K562 (cell line): Measurements from ENCODE around the gene GPR85. TPM values are rescaled to one million over a fixed set of nuclear protein-coding genes. Genes with fewer than 3 reads are reported as not detected.

Experiments used
- ATAC-seq: fragments of 200-7000 bp; cut with Tn5 transposase; 3 replicates; pipeline ENCODE4 v1.9.1; 2020; ENCODE audit warnings: moderate library complexity
- BruUV-seq: library from RNA; stranded (reverse); fragments of 400-500 nt; replicated peaks from 2 replicates; lab custom pipeline; 2021; lab: Mats Ljungman, UMichigan
- CTCF ChIA-PET: fragments of 300-600 bp; formaldehyde crosslinking; extraction: SDS; loops from one replicate; lab custom pipeline; 2021; ENCODE audit warnings: low intra/inter-chr PET ratio; lab: Yijun Ruan, JAX
- POLR2A ChIA-PET: fragments of 300-600, 350-650 bp; sonication (Branson Sonifier 250); formaldehyde crosslinking; extraction: SDS; loops from one replicate; lab custom pipeline; 2021; ENCODE audit warnings: antibody characterized with exemption, inconsistent platforms; lab: Yijun Ruan, JAX
- DNase-seq, 4 experiments: peaks; one replicate each; pipeline versions ENCODE4 v3.0.0 to v3.0.0-alpha.2; 2011 to 2018; ENCODE audit warnings: low spot score in 3 of 4, mixed read lengths in 3 of 4; ENCODE audit errors: extremely low read depth in 1 of 4
- FAIRE-seq: peaks from 2 replicates; lab custom pipeline; 2011; peaks lifted over from hg19 to GRCh38; lab: Jason Lieb, UNC
- H2AFZ ChIP-seq: 2 replicates; pipeline ENCODE4 v1.6.0; 2011; ENCODE audit warnings: low read depth, low read length, control low read depth, inconsistent platforms
- H3K27ac ChIP-seq: fragments of 200-600 bp; 3 replicates; pipeline ENCODE4 v1.8.0; 2011; ENCODE audit warnings: low read depth, mild to moderate bottlenecking, control low read depth, inconsistent platforms, low read length, moderate library complexity, mixed read lengths; ENCODE audit errors: extremely low read depth
- H3K27me3 ChIP-seq, 2 experiments: fragments of 300-600 bp in 1 of 2; 2 replicates in 1 of 2; 3 replicates in 1 of 2; pipeline versions ENCODE4 v1.6.0 to v1.8.0; 2011; ENCODE audit warnings: inconsistent platforms in 2 of 2, low read length in 2 of 2, mild to moderate bottlenecking in 1 of 2, mixed read lengths in 1 of 2, moderate library complexity in 1 of 2; ENCODE audit not compliant: control insufficient read depth in 2 of 2, insufficient read depth in 2 of 2
- H3K36me3 ChIP-seq: fragments of 300-600 bp; 3 replicates; pipeline ENCODE4 v1.8.0; 2011; ENCODE audit warnings: mild to moderate bottlenecking, low read length, inconsistent platforms; ENCODE audit not compliant: control insufficient read depth, insufficient read depth
- H3K4me1 ChIP-seq, 2 experiments: fragments of 200-600 bp in 1 of 2; replicated peaks in 1 of 2; 2 replicates in 1 of 2; 3 replicates in 1 of 2; pipeline versions ENCODE4 v1.5.1 to v1.8.0; 2011; ENCODE audit warnings: inconsistent platforms in 2 of 2, low read length in 2 of 2, mild to moderate bottlenecking in 1 of 2, mixed read lengths in 1 of 2, moderate library complexity in 1 of 2; ENCODE audit not compliant: control insufficient read depth in 2 of 2, insufficient read depth in 2 of 2
- H3K4me2 ChIP-seq: 2 replicates; pipeline ENCODE4 v1.6.1; 2011; ENCODE audit warnings: low read length, control low read depth, inconsistent platforms, mixed read lengths; ENCODE audit not compliant: insufficient read depth
- H3K4me3 ChIP-seq: fragments of 200-600 bp; sonication (generic), shearing (Covaris generic); 2 replicates; pipeline ENCODE4 v1.5.1; 2016; ENCODE audit warnings: control low read depth, inconsistent platforms
- H3K79me2 ChIP-seq: fragments of 200-600 bp; 3 replicates; pipeline ENCODE4 v1.8.0; 2011; ENCODE audit warnings: low read length, inconsistent platforms; ENCODE audit not compliant: control insufficient read depth, insufficient read depth
- H3K9ac ChIP-seq, 2 experiments: 2 replicates each; pipeline versions ENCODE4 v1.6.0 to v1.6.1; 2011; ENCODE audit warnings: low read depth in 2 of 2, low read length in 2 of 2, control low read depth in 1 of 2, inconsistent platforms in 1 of 2, mild to moderate bottlenecking in 1 of 2, mixed read lengths in 1 of 2; ENCODE audit not compliant: insufficient read depth in 1 of 2
- H3K9me1 ChIP-seq: one replicate; pipeline ENCODE4 v1.6.0; 2011; ENCODE audit warnings: inconsistent platforms, mild to moderate bottlenecking, low read length, moderate library complexity; ENCODE audit not compliant: control insufficient read depth, insufficient read depth
- H3K9me3 ChIP-seq: replicated peaks from 2 replicates; pipeline ENCODE4 v1.5.1; 2011; ENCODE audit warnings: low read depth, low read length, inconsistent platforms; ENCODE audit not compliant: control insufficient read depth, insufficient read depth
- H4K20me1 ChIP-seq: replicated peaks from 2 replicates; pipeline ENCODE4 v1.6.1; 2011; ENCODE audit warnings: low read length, inconsistent platforms, mixed read lengths; ENCODE audit not compliant: control insufficient read depth, insufficient read depth
- C11orf30 ChIP-seq: fragments of 450-650 bp; IDR thresholded peaks from 2 replicates; pipeline ENCODE4 v1.6.1; 2016; ENCODE audit warnings: low read depth, mild to moderate bottlenecking
- CEBPB ChIP-seq: fragments of 450-650 bp; IDR thresholded peaks from 2 replicates; pipeline ENCODE4 v1.6.1; 2016; ENCODE audit warnings: missing genetic modification characterization, missing compliant biosample characterization
- CEBPG ChIP-seq, 3 experiments: fragments of 200-800 bp in 1 of 3; sonication (Bioruptor generic) in 1 of 3; sonication (generic) in 1 of 3; formaldehyde crosslinking in 1 of 3; IDR thresholded peaks in 2 of 3; conservative IDR thresholded peaks in 1 of 3; 2 replicates each; pipeline versions ENCODE4 v1.6.1 to v1.8.0; 2016 to 2022; ENCODE audit warnings: missing compliant biosample characterization in 2 of 3, missing genetic modification characterization in 2 of 3, mild to moderate bottlenecking in 1 of 3, missing genetic modification reagents in 1 of 3
- GATAD2A ChIP-seq: fragments of 450-650 bp; IDR thresholded peaks from 2 replicates; pipeline ENCODE4 v1.6.1; 2017
- HDAC1 ChIP-seq, 2 experiments: fragments of 450-650 bp; IDR thresholded peaks; 2 replicates each; pipeline ENCODE4 v1.6.1; 2016 to 2017; ENCODE audit warnings: inconsistent platforms in 1 of 2, mild to moderate bottlenecking in 1 of 2, moderate library complexity in 1 of 2
- LARP7 ChIP-seq: fragments of 450-650 bp; IDR thresholded peaks from 2 replicates; pipeline ENCODE4 v1.6.1; 2016
- MAFF ChIP-seq: IDR thresholded peaks from 2 replicates; pipeline ENCODE4 v1.6.1; 2012; ENCODE audit warnings: low read length, improper control_type of control experiment
- MAFG ChIP-seq: fragments of 450-650 bp; conservative IDR thresholded peaks from 2 replicates; pipeline ENCODE4 v1.6.1; 2016; ENCODE audit warnings: missing genetic modification characterization, missing compliant biosample characterization
- MAFK ChIP-seq: IDR thresholded peaks from 2 replicates; pipeline ENCODE4 v1.6.1; 2011; ENCODE audit warnings: low read length, improper control_type of control experiment
- MYC ChIP-seq, 2 experiments: fragments of 250-450 bp in 1 of 2; sonication (Bioruptor Pico) in 1 of 2; IDR thresholded peaks; 2 replicates each; pipeline versions ENCODE4 v1.5.1 to v1.6.1; 2012 to 2021; ENCODE audit warnings: low read depth in 2 of 2, borderline replicate concordance in 1 of 2, improper control_type of control experiment in 1 of 2, low read length in 1 of 2, mild to moderate bottlenecking in 1 of 2, moderate library complexity in 1 of 2
- SMARCA5 ChIP-seq: fragments of 450-650 bp; IDR thresholded peaks from 2 replicates; pipeline ENCODE4 v1.6.1; 2016
- ZC3H4 ChIP-seq: sonication (generic); formaldehyde crosslinking; IDR thresholded peaks from 2 replicates; pipeline ENCODE4 v1.9.0; 2021; ENCODE audit warnings: missing genetic modification reagents, borderline replicate concordance
- ZEB2 ChIP-seq: fragments of 450-650 bp; IDR thresholded peaks from 2 replicates; pipeline ENCODE4 v1.6.1; 2016
- ZNF316 ChIP-seq: fragments of 450-650 bp; IDR thresholded peaks from 2 replicates; pipeline ENCODE4 v1.6.1; 2016
- ZNF395 ChIP-seq: fragments of 200-800 bp; sonication (Bioruptor generic); IDR thresholded peaks from 2 replicates; pipeline ENCODE4 v1.6.1; 2017; ENCODE audit warnings: missing genetic modification characterization, missing compliant biosample characterization
- WGBS: fragments of 100-300 bp; shearing (Covaris generic); methylation state at CpG from one replicate; pipeline ENCODE4 v1.1.6; 2016; ENCODE audit warnings: low coverage, mixed read lengths; ENCODE audit not compliant: insufficient coverage; ENCODE audit errors: missing lambda C conversion rate; 5-methylcytosine and 5-hydroxymethylcytosine counted together
- in situ Hi-C: fragments of 300-500 bp; cut with MboI; formaldehyde crosslinking; loops from 4 replicates; pipeline ENCODE4 v1.15.0; 2018; ENCODE audit warnings: inconsistent platforms, mixed read lengths
- intact Hi-C: fragments of 100-400 bp; cut with micrococcal nuclease; formaldehyde crosslinking; loops from 2 replicates; pipeline ENCODE4 v1.14.2; 2022
- polyA plus RNA-seq, 8 experiments: library from polyadenylated mRNA; depleted of rRNA in 4 of 8; stranded (reverse) in 5 of 8; unstranded in 3 of 8; fragments of >200 nt; fragmentation: Nextera tagmentation in 2 of 8; fragmentation: Illumina TruSeq in 1 of 8; extraction: Ambion mirVana in 2 of 8; extraction: Trizol in 1 of 8; gene quantifications; 2 replicates each; pipeline versions ENCODE4 v1.2.1 to v1.2.3, GENCODE V29; 2011 to 2014; ENCODE audit warnings: inconsistent platforms in 1 of 8, missing spikeins in 1 of 8
- total RNA-seq, 7 experiments: library from RNA; depleted of rRNA in 6 of 7; stranded (reverse); fragments of >200 nt in 6 of 7; fragmentation: Illumina TruSeq in 2 of 7; extraction: Trizol in 2 of 7; gene quantifications; 2 replicates each; pipeline versions ENCODE4 v1.2.1 to v1.2.3, GENCODE V29; 2011 to 2021; ENCODE audit warnings: low replicate concordance in 1 of 7
- TF ChIP-seq, protein P1 (sequence below): fragments of 250-450 bp; sonication (Bioruptor Pico); IDR thresholded peaks from 2 replicates; pipeline ENCODE4 v1.4.0; 2020
- TF ChIP-seq, protein P2 (sequence below): fragments of 450-650 bp; formaldehyde crosslinking; IDR thresholded peaks from 2 replicates; pipeline ENCODE4 v1.4.0; 2020; ENCODE audit warnings: mild to moderate bottlenecking, moderate library complexity

GPR85 gene
- total and polyA plus RNA-seq, 9 of the 15 experiments (the other 6 are each of a cell fraction or from before 2014, with no cell fraction given) = 2.9 to 18.2 (median 4.0) TPM

GRCh38 chr7:113071465-113071864, 15.2 kb downstream of the GPR85 start (continued):
- TF ChIP-seq CEBPG (CRISPR knock-in tag; IDR thresholded peaks at IDR 0.05) (peak; percentile 79), CEBPG (tag; conservative IDR thresholded peaks at IDR 0.05 in 1 of 2, IDR thresholded peaks at IDR 0.05 in 1 of 2) (peak; percentile 49 to 73; a peak in 3 of 4 replicates), MYC (IDR thresholded peaks at IDR 0.05; ENCODE audit: low read depth, low read length) (peak; percentile 79), MYC (CRISPR knock-in tag; IDR thresholded peaks at IDR 0.05; ENCODE audit: borderline replicate concordance, low read depth) (no peak), LARP7 (no peak), CEBPB (tag) (peak; percentile 57)

GRCh38 chr7:113062499-113062898, 24.1 kb downstream of the GPR85 start:
- ATAC-seq (no peak), DNase-seq (no peak), FAIRE-seq (no peak)
- Histone ChIP-seq H3K9ac (no peak overlapping the region), H2AFZ (no peak overlapping the region; the same call in 1 of the 2 replicates), H3K36me3 (no peaks in the 10 kb centered on the region), H3K4me3 (no peak overlapping the region), H3K9me1 (no peaks in the 10 kb centered on the region), H3K79me2 (no peaks in the 10 kb centered on the region), H3K27me3 (no peaks in the 10 kb centered on the region), H3K9me3 (no peaks in the 10 kb centered on the region), H3K4me2 (no peak overlapping the region), H3K27ac (no peak overlapping the region), H3K4me1 (peaks cover 0 to 7% of the 10 kb centered on the region in 2 experiments; a peak in 1 of 5 replicates), H4K20me1 (no peaks in the 10 kb centered on the region)
- intact Hi-C loops = no loop called here
- POLR2A ChIA-PET = interaction anchor here (0.6 kb wide), 1 partner anchor 612 kb away, joined by 3 read pairs; the partner anchor contains the start of gene IFRD1
- no peak for TF ChIP-seq SMARCA5
- TF ChIP-seq, protein P1, sequence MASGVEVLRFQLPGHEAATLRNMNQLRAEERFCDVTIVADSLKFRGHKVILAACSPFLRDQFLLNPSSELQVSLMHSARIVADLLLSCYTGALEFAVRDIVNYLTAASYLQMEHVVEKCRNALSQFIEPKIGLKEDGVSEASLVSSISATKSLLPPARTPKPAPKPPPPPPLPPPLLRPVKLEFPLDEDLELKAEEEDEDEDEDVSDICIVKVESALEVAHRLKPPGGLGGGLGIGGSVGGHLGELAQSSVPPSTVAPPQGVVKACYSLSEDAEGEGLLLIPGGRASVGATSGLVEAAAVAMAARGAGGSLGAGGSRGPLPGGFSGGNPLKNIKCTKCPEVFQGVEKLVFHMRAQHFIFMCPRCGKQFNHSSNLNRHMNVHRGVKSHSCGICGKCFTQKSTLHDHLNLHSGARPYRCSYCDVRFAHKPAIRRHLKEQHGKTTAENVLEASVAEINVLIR (CRISPR knock-in tag) = no peak
- peak; percentile 56; the same call in 1 of the 2 replicates for TF ChIP-seq CEBPB (tag)
- TF ChIP-seq ZC3H4 (CRISPR knock-in tag) = no peak
- TF ChIP-seq GATAD2A = no peak
- TF ChIP-seq ZEB2 = no peak
- peak; percentile 32; the same call in 1 of the 2 replicates for TF ChIP-seq MAFK
- TF ChIP-seq ZNF316 = peak; percentile 67
- TF ChIP-seq C11orf30 = peak; percentile 62
- TF ChIP-seq, protein P2, sequence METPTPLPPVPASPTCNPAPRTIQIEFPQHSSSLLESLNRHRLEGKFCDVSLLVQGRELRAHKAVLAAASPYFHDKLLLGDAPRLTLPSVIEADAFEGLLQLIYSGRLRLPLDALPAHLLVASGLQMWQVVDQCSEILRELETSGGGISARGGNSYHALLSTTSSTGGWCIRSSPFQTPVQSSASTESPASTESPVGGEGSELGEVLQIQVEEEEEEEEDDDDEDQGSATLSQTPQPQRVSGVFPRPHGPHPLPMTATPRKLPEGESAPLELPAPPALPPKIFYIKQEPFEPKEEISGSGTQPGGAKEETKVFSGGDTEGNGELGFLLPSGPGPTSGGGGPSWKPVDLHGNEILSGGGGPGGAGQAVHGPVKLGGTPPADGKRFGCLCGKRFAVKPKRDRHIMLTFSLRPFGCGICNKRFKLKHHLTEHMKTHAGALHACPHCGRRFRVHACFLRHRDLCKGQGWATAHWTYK (CRISPR knock-in tag) = no peak
- peak; percentile 26; the same call in 1 of the 2 replicates for TF ChIP-seq MAFG
- peak; percentile 67 for TF ChIP-seq MAFF
- TF ChIP-seq ZNF395 (CRISPR knock-in tag) = no peak
- TF ChIP-seq HDAC1 (IDR thresholded peaks at IDR 0.05) = no peak
- in situ Hi-C loops = no loop called here
- 13% methylated on average over 2 of the region's 2 CpGs for WGBS
- no TSS peak for BruUV-seq
- CTCF ChIA-PET = no interaction called here
